NCI-H748 (cell line): ENCODE measurements around the gene C6.

ENCODE experiments used
- DNase-seq: peaks from one replicate; lab custom pipeline; 2025; ENCODE audit not compliant: unreplicated experiment; lab: John Stamatoyannopoulos, UW

C6 gene

DNA sequence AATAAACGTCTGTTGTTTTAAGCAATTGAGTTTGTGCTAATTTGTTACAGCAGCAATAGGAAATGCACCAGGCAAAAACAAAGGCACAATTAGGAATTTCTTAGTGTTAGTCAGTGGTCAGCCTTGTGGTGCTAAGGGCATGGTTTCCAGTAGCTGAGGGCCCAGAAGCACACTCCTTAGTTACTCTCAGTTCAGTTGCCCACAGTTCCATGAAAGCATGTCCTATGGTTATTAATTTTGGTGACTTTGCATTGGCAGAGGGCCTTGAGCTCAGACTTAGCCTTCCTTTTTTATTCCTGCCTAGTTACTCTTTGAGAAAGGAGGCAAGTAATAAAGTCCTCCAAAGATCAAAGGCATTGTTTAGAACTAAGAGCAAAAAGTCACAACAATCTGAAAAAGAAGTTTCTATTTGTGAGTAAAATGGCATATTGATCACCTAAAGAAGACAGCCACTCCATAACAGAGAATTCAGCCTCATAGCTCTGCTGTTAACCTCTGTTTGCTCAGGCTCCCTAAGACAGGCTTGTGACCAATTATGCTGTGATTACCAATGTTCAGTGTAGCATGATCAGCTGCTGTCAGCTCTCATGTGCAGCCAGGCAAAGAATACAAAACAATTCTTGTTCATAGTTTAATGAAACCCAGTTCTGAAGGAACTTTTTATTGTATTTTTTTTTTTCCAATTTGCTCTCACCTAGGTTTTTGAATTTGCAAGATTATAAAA lies 85.2 kb downstream of the C6 start:
- peak; percentile 55 for DNase-seq

- DNase-seq: peak; percentile 28
Observed at GRCh38 chr5:41122459-41122858, 90.9 kb downstream of the C6 start.

- DNase-seq: no peak
Observed at GRCh38 chr5:41120600-41120999, 92.7 kb downstream of the C6 start.

DNA sequence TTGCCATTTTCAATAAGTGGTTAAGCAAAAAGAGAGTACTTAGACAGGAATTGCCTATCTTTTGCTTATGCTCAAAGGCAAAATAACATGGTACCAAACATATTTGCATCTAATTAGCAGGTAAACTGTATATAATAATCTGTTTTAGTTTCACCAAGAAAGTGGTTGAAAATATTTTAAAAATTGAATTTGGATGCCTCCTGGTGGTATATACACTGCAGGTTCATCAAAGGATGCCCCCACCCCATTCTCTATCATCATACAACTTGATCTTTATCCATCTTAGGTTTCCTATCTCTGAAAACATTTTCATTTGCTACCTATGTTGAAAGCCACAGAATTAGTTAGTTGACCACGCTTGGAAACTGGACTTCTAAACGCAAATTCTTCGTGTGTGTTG lies 95.2 kb downstream of the C6 start:
- no peak for DNase-seq

GRCh38 chr5:41115281-41115680 lies 98.1 kb downstream of the C6 start:
- DNase-seq: no peak

- DNase-seq: no peak
Observed at GRCh38 chr5:41112486-41113455, 100.6 kb downstream of the C6 start.

DNA sequence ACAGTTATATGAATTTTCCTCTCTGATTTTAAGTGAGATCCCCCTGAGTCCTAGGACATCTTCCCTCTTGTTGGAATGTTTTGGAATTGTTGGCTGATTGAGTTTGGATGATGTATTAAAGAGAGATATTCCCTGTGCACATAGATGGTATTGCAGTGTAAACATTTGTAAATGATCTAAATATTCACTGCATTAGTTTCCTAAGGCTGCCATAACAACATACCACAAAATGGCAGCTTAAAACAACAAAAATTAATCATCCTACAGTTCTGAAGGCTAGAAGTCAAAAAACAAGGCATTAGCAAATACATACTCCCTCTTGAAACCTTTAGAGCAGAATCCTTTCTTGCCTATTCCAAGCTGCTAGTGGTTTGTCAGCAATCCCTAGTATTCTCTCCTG lies 104.1 kb downstream of the C6 start:
- DNase-seq: no peak

DNA sequence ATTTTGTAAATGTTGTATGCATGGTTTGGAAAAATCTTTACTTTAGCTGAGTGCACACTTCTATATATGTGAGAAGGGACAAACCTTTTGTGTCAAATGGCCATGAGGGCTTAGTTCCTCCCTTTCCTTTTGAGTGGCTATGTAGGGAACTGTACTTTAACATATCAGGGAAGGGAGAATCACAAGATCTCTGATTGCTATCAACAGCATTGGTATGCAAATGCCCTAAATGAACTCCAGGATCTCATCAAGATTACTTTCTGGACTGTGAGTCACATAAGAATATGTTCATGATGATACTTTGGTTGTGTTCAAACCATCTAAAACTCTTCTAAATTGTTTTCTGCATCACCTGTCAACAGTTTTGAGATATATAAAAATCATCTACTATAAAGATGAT lies 111.0 kb downstream of the C6 start:
- DNase-seq: no peak

GRCh38 chr5:41097642-41098041 lies 115.7 kb downstream of the C6 start:
- DNase-seq: no peak

DNA sequence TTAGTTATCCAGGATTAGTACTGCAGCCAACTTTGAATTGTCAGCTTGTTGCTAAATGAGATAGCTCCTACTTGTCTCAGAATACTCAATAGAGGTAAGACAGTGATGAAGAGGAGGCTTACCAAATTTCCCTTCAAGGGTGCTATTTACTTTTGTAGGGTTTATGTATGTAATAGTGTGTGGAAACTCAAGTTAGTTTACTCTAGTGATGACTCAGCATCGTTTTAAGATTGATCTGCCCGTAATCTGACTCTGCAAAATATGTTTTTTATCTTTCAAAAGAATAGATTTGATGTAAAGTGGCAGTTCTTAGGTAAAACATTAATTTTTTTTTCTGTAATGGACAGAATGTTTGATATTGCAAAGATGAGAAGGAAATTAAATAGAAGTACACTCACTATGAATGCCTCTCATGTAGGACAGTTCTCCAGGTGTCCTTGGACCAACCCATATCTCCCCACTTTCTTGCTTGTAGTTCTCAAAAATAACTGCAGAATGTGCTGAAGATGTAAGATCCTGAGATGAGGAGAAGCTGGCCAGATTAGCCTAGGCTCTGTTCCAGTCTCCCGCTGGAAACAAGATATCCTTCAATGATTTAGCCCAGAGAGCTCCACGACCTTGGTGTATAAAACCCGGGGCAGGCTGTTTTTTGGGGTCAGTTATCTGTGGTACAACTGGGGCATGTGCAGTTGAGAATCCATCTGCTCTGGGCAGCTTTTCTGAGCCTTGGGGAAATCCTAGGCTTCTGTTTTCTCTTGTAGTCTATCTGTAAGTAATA lies 117.8 kb downstream of the C6 start:
- no peak for DNase-seq

GRCh38 chr5:41094871-41095270 lies 118.5 kb downstream of the C6 start:
- no peak for DNase-seq

- DNase-seq: no peak
Observed at GRCh38 chr5:41093803-41094202, 119.5 kb downstream of the C6 start.
